Endothelial cell of umbilical vein (primary cell): ENCODE results near the gene TP73. TPM values are rescaled to one million over a fixed set of nuclear protein-coding genes. Genes with fewer than 3 reads are reported as not detected.

Experiments
- BruUV-seq: library from RNA; stranded (reverse); fragments of 400-500 nt; replicated peaks from 2 replicates; lab custom pipeline; 2021; lab: Mats Ljungman, UMichigan
- CTCF ChIA-PET: fragments of 300-600, 350-600 bp; sonication (Branson Sonifier 250); formaldehyde crosslinking; loops from one replicate; lab custom pipeline; 2021; ENCODE audit warnings: antibody characterized with exemption, inconsistent platforms; lab: Charles Lee
- POLR2A ChIA-PET: fragments of 300-600, 350-600 bp; sonication (Branson Sonifier 250); formaldehyde crosslinking; loops from one replicate; lab custom pipeline; 2021; ENCODE audit warnings: antibody characterized with exemption, inconsistent platforms; lab: Charles Lee
- DNase-seq: peaks from one replicate; pipeline ENCODE4 v3.0.0-alpha.2; 2011; ENCODE audit warnings: low read depth, low spot score
- FAIRE-seq: peaks from 2 replicates; lab custom pipeline; 2011; peaks lifted over from hg19 to GRCh38; lab: Jason Lieb, UNC
- H2AFZ ChIP-seq: 2 replicates; pipeline ENCODE4 v1.6.0; 2012; ENCODE audit warnings: low read depth, low read length, control low read depth, inconsistent platforms
- H3K27ac ChIP-seq: 2 replicates; pipeline ENCODE4 v1.5.1; 2011; ENCODE audit warnings: low read depth, mild to moderate bottlenecking, control low read depth, low read length, moderate library complexity; ENCODE audit not compliant: insufficient read depth
- H3K27me3 ChIP-seq, 2 experiments: 2 replicates each; pipeline versions ENCODE4 v1.6.0 to v1.6.1; 2011; ENCODE audit warnings: low read length in 2 of 2, mixed read lengths in 1 of 2; ENCODE audit not compliant: control insufficient read depth in 2 of 2, insufficient read depth in 2 of 2
- H3K36me3 ChIP-seq, 2 experiments: 2 replicates in 1 of 2; 3 replicates in 1 of 2; pipeline ENCODE4 v1.5.1; 2011; ENCODE audit warnings: low read length in 2 of 2, mild to moderate bottlenecking in 1 of 2, moderate library complexity in 1 of 2; ENCODE audit not compliant: control insufficient read depth in 2 of 2, insufficient read depth in 2 of 2; ENCODE audit errors: extremely low read depth in 1 of 2
- H3K4me1 ChIP-seq: 3 replicates; pipeline ENCODE4 v1.5.1; 2011; ENCODE audit warnings: mild to moderate bottlenecking, low read length; ENCODE audit not compliant: control insufficient read depth, insufficient read depth; ENCODE audit errors: extremely low read depth
- H3K4me2 ChIP-seq: 2 replicates; pipeline ENCODE4 v1.6.1; 2011; ENCODE audit warnings: low read length, control low read depth, mixed read lengths; ENCODE audit not compliant: insufficient read depth
- H3K4me3 ChIP-seq, 3 experiments: fragments of 200-600 bp in 1 of 3; sonication (generic), shearing (Covaris generic) in 1 of 3; replicated peaks in 1 of 3; 2 replicates each; pipeline ENCODE4 v1.5.1; 2011 to 2016; ENCODE audit warnings: control low read depth in 3 of 3, low read length in 3 of 3, mild to moderate bottlenecking in 2 of 3, inconsistent platforms in 1 of 3, low read depth in 1 of 3, moderate library complexity in 1 of 3; ENCODE audit not compliant: insufficient read depth in 1 of 3
- H3K79me2 ChIP-seq: 2 replicates; pipeline ENCODE4 v1.6.0; 2012; ENCODE audit warnings: low read length, inconsistent platforms; ENCODE audit not compliant: control insufficient read depth, insufficient read depth
- H3K9ac ChIP-seq: replicated peaks from 2 replicates; pipeline ENCODE3; 2011; ENCODE audit warnings: low read length, control low read depth; ENCODE audit not compliant: insufficient read depth; ENCODE audit errors: extremely low read depth
- H3K9me1 ChIP-seq: replicated peaks from 3 replicates; pipeline ENCODE4 v1.6.0; 2011; ENCODE audit warnings: mild to moderate bottlenecking, low read length; ENCODE audit not compliant: control insufficient read depth, insufficient read depth; ENCODE audit errors: extremely low read depth
- H3K9me3 ChIP-seq: replicated peaks from 2 replicates; pipeline ENCODE4 v1.5.1; 2012; ENCODE audit warnings: low read length, inconsistent platforms; ENCODE audit not compliant: control insufficient read depth, insufficient read depth
- H4K20me1 ChIP-seq: replicated peaks from 2 replicates; pipeline ENCODE3; 2011; ENCODE audit warnings: mild to moderate bottlenecking, low read length; ENCODE audit not compliant: control insufficient read depth, insufficient read depth; ENCODE audit errors: extremely low read depth
- EZH2 ChIP-seq: IDR thresholded peaks from 2 replicates; pipeline ENCODE4 v1.6.1; 2012; ENCODE audit warnings: borderline replicate concordance, low read depth, mild to moderate bottlenecking, moderate library complexity, low read length, inconsistent platforms; ENCODE audit not compliant: severe bottlenecking
- GATA2 ChIP-seq: IDR thresholded peaks from 2 replicates; pipeline ENCODE4 v1.7.0; 2011; ENCODE audit warnings: low read depth, mild to moderate bottlenecking, moderate library complexity, mixed read lengths, low read length; ENCODE audit not compliant: insufficient read length, insufficient read depth
- JUN ChIP-seq: IDR thresholded peaks from 2 replicates; pipeline ENCODE4 v1.6.1; 2011; ENCODE audit warnings: borderline replicate concordance, low read depth; ENCODE audit not compliant: insufficient read length, insufficient read depth
- MYC ChIP-seq: IDR thresholded peaks from one replicate; pipeline ENCODE4 v1.6.1; 2011; ENCODE audit warnings: mild to moderate bottlenecking, low read depth, low read length
- POLR2AphosphoS5 ChIP-seq: IDR thresholded peaks from 2 replicates; pipeline ENCODE4 v1.6.1; 2012; ENCODE audit warnings: low read depth, mild to moderate bottlenecking, control low read depth, low read length, moderate library complexity; ENCODE audit not compliant: insufficient read depth
- dilution Hi-C: fragments of 300-500 bp; cut with MboI; formaldehyde crosslinking; loops from one replicate; pipeline ENCODE4 v1.15.0; 2019; ENCODE audit warnings: low sequenced_read_pairs; ENCODE audit not compliant: extremely low pct_ligation_motif_present
- intact Hi-C: fragments of 100-400 bp; cut with micrococcal nuclease; formaldehyde crosslinking; loops from one replicate; pipeline ENCODE4 v1.10.0; 2022
- polyA plus RNA-seq, 4 experiments: library from polyadenylated mRNA; depleted of rRNA in 3 of 4; stranded (reverse) in 3 of 4; unstranded in 1 of 4; fragments of >200 nt; gene quantifications; 2 replicates each; pipeline versions ENCODE4 v1.2.1 to v1.2.3, GENCODE V29; 2011 to 2012; ENCODE audit warnings: missing spikeins in 1 of 4
- total RNA-seq: library from RNA; stranded (reverse); gene quantifications from 2 replicates; pipeline ENCODE4 v1.2.3, GENCODE V29; 2021
- TF ChIP-seq, protein P1 (sequence below), 2 donors: IDR thresholded peaks; 1 replicate in 1 of 2; 2 replicates in 1 of 2; pipeline ENCODE4 v1.5.1; 2011; ENCODE audit warnings: low read length in 2 of 2, mild to moderate bottlenecking in 2 of 2, moderate library complexity in 2 of 2, control low read depth in 1 of 2, inconsistent platforms in 1 of 2, low read depth in 1 of 2; ENCODE audit not compliant: insufficient read depth in 1 of 2; ENCODE audit errors: extremely low read depth in 1 of 2

The TP73 gene
- total and polyA plus RNA-seq, 2 donors (not counting 3 experiments of a cell fraction or from before 2014, with no cell fraction given): 0.03 to 0.15 TPM

DNA sequence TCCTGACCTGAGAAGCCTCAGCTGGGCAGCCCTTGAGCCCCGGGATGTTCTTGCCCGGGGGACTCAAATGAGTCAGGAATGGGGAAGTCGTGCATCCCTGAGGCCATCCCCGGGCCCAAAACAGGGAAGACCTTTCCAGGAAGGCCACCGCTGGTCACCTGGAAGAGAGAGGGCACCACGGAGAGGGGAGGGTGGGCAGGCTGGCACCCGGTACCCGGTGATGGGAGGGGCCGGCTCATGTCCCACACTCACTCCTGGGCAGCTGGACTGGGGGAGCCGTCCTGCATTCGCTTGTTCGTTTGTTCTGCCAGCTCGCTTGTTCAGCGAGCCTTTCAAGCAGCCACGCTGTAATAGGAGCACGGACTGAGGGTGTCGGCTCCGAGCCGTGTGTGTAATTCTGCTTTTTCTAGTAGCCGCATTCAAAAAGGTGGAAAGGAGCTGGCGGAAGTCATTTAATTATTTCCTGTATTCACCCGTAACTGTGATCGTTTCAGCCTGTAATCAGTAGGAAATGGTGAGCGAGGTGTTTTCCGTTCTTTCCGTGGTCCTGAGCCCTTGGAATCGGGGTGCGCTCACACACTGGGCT lies 51.6 kb downstream of the TP73 start:
- Histone ChIP-seq H3K4me1 (no peaks in the 10 kb centered on the region), H3K27me3 (no peaks in the 10 kb centered on the region), H3K27ac (no peak overlapping the region), H3K36me3 (no peaks in the 10 kb centered on the region), H3K79me2 (no peaks in the 10 kb centered on the region), H2AFZ (no peak overlapping the region), H3K9me3 (no peaks in the 10 kb centered on the region), H3K9ac (no peak overlapping the region), H4K20me1 (no peaks in the 10 kb centered on the region), H3K9me1 (no peaks in the 10 kb centered on the region), H3K4me2 (no peak overlapping the region), H3K4me3 (no peak overlapping the region)
- intact Hi-C loops (no loop called here), dilution Hi-C loops (no loop called here)
- no peak for TF ChIP-seq POLR2AphosphoS5
- TF ChIP-seq JUN: no peak
- TF ChIP-seq MYC: no peak
- TF ChIP-seq EZH2: no peak
- TF ChIP-seq GATA2: no peak
- TF ChIP-seq, protein P1, sequence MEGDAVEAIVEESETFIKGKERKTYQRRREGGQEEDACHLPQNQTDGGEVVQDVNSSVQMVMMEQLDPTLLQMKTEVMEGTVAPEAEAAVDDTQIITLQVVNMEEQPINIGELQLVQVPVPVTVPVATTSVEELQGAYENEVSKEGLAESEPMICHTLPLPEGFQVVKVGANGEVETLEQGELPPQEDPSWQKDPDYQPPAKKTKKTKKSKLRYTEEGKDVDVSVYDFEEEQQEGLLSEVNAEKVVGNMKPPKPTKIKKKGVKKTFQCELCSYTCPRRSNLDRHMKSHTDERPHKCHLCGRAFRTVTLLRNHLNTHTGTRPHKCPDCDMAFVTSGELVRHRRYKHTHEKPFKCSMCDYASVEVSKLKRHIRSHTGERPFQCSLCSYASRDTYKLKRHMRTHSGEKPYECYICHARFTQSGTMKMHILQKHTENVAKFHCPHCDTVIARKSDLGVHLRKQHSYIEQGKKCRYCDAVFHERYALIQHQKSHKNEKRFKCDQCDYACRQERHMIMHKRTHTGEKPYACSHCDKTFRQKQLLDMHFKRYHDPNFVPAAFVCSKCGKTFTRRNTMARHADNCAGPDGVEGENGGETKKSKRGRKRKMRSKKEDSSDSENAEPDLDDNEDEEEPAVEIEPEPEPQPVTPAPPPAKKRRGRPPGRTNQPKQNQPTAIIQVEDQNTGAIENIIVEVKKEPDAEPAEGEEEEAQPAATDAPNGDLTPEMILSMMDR (IDR thresholded peaks at IDR 0.05; ENCODE audit: extremely low read depth in 1 of 2, insufficient read depth in 1 of 2, low read depth in 1 of 2, low read length in 2 of 2): no peak
- ChIA-PET POLR2A (no interaction called here), CTCF (interaction anchor here (1.1 to 1.7 kb wide), 2 partner anchors 11 to 21 kb away, joined by 3 read pairs; no protein-coding TSS in a partner anchor)
- DNase-seq (no peak), FAIRE-seq (no peak)
- no TSS peak for BruUV-seq
